Activated naive CD8-positive, alpha-beta T cell (primary cell): Measurements from ENCODE around the gene NCAPD2.
A peak's percentile ranks its signal among the peaks of the same experiment; 100 is the strongest.
"Not testable (repeated sequence)": the region's sequence is repeated elsewhere in the genome, so short reads cannot be mapped to it uniquely, and the experiment has no call there.

ENCODE experiments used
- H3K27ac Mint-ChIP-seq: one replicate; pipeline ENCODE4 v1.8.0; 2021; ENCODE audit warnings: mixed read lengths
- H3K27me3 Mint-ChIP-seq: one replicate; pipeline ENCODE4 v1.8.0; 2021; ENCODE audit warnings: mixed read lengths
- H3K36me3 Mint-ChIP-seq: one replicate; pipeline ENCODE4 v1.8.0; 2021; ENCODE audit warnings: mixed read lengths
- H3K4me1 Mint-ChIP-seq: one replicate; pipeline ENCODE4 v1.8.0; 2021; ENCODE audit warnings: low read depth, mixed read lengths
- H3K4me3 Mint-ChIP-seq: one replicate; pipeline ENCODE4 v1.8.0; 2021; ENCODE audit warnings: mild to moderate bottlenecking, mixed read lengths
- H3K9me3 Mint-ChIP-seq: one replicate; pipeline ENCODE4 v1.8.0; 2021; ENCODE audit warnings: low read depth, mixed read lengths

Gene NCAPD2

DNA sequence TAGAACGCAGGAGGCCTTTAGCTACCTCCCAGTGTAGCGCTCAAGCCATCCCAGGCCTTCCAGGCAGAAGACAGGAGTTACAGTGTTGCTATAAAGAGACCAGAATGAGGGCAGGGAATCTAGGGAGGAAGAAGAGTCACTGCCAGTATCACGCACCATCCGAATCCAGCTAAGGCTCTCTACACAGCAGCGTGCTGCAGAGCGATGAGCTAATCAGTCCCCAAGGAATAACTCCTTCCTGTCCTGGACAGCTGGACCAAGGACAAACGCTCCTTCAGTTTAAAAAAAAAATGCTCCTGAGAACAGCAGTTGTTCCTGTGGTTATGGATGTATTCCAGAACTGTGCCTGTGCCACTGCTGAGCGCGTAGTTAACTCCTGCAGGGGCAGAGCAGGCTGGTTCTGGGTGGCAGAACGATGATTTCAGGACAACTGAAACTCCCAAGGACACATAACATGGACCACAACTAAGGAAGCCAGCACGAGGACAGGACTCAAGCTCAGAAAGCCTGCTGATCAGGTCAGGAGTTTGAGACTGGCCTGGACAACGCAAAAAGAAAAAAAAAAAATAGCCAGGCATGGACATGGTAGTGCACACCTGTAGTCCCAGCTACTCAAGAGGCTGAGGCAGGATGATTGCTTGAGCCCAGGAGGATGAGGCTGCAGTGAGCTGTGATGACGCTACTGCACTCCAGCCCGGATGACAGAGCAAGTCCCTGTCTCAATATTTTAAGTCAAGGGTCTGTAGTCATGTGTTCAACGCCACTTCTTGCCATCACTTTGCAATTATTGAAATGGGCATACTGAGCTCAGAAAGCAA lies 59.4 kb downstream of the NCAPD2 start:
- Mint-ChIP-seq H3K27ac (no peak overlapping the region), H3K27me3 (no peaks in the 10 kb centered on the region), H3K9me3 (no peaks in the 10 kb centered on the region), H3K36me3 (no peaks in the 10 kb centered on the region), H3K4me1 (peaks cover 50% of the 10 kb centered on the region), H3K4me3 (peak overlapping the region; percentile 35)

DNA sequence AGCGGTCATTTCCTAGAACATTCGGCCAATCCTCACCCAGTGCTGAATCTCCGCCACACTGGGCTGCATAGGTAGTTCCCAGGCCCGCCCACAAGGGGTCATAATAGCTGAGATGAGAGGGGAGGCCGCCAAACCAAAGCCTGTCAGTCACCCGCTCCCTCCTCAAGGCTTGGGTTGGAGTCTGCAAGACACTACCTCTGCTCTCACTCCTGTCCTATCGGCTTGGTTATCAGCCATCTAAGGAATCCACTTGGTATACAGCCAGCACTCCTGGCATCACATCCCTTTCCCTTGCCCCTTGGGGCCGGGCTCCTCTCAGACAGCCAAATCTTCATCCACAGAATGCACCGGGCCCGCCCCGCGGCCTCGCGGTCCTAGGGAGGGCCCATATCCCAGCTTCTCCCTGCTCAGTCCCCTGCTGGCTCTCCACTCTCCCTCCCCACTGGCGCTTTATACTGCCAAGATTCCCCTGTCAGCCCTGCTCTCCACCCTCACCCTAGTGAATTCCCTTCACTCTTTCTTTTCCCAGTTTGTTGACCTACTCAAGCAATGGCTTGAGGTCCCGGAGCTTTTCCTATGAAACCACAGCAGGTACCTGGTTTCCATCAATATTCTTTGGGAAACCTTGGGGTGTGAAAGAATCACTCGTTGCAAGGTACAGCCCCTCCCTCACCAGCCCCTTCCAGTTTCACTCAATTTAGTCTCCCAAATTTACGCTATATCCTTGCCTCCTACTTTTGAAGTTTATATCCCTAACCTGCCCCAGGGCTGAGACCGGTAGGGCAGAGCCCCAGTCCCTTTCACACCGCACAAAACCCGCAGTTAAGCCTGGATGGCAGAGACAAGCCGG lies 60.5 kb downstream of the NCAPD2 start:
- H3K4me1 Mint-ChIP-seq, result peaks cover 49% of the 10 kb centered on the region
- H3K9me3 Mint-ChIP-seq, result no peaks in the 10 kb centered on the region
- H3K4me3 Mint-ChIP-seq, result peak overlapping the region; percentile 93
- no peaks in the 10 kb centered on the region for H3K27me3 Mint-ChIP-seq
- H3K36me3 Mint-ChIP-seq, result no peaks in the 10 kb centered on the region
- H3K27ac Mint-ChIP-seq, result peak overlapping the region; percentile 58

DNA sequence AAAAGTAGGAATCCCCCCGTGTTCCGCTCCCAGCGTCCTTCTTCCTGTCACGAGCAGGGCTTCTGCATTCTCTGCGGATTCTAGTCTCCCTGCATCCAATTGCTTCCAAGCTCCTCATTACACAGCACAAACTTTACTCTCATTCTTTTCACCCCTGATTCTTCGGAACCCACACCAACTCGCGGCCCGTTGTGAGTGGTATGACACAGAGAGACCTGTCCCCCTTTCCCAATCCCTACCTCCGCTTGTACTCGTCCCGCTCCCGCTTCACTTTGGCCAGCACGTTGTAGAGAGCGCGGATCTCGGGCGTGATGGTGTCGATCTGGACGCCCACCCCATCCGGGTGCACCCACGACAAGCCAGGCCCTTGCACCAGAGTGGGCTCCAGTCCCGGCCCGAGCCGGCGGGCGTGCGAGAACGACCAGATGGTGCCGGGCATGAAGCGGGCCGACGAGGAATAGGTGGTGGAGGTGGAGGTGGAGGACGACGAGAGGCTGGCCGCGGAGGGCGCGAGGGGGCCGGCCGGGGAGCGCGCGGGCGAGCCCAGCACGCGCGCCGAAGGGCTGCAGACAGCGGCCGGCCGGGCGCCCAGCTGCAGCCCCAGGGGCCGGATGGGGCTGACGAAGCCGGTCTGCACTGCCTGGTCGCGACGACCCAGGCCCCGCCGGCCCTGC lies 61.3 kb downstream of the NCAPD2 start:
- peaks cover 53% of the 10 kb centered on the region for H3K4me1 Mint-ChIP-seq
- no peaks in the 10 kb centered on the region for H3K9me3 Mint-ChIP-seq
- H3K27me3 Mint-ChIP-seq, result no peaks in the 10 kb centered on the region
- no peaks in the 10 kb centered on the region for H3K36me3 Mint-ChIP-seq
- H3K27ac Mint-ChIP-seq, result peak overlapping the region; percentile 62
- peak overlapping the region; percentile 93 for H3K4me3 Mint-ChIP-seq

DNA sequence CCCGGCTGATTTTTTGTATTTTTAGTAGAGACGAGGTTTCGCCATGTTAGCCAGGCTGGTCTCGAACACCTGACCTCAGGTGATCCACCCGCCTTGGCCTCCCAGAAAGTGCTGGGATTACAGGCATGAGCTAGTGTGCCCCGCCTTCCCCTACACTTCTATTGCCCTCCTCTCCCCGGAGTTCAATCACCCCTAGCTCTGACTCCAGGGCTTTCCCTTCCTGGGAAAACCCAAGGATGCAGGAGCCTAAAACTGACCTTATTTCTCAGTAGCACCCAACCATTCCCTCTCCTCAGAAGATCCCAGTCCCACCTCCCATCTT lies 62.6 kb downstream of the NCAPD2 start:
- H3K4me1 Mint-ChIP-seq, result peaks cover 49% of the 10 kb centered on the region
- peak overlapping the region; percentile 90 for H3K4me3 Mint-ChIP-seq
- not testable (repeated sequence) for H3K9me3 Mint-ChIP-seq, H3K36me3 Mint-ChIP-seq, H3K27me3 Mint-ChIP-seq
- H3K27ac Mint-ChIP-seq, result peak overlapping the region; percentile 28

DNA sequence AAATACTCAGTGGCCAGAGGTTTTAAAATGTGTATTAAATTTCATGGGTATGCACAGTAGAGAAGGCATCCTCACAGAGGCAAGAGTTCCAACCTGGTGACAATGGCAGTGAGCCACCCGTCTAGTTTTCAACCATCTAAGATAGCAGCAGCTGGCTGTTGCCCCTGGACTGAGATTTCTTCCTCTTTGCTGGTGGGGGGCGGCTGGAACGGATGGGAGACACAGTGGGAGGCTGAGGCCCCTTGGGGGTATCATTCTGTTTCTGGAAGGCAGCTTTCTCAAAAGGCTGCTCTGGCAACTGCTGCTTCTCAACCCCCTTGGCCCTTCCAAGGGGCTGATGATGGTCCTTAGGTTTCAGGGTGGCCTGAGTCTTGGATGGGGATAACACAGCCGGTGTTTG lies 63.0 kb downstream of the NCAPD2 start:
- Mint-ChIP-seq H3K36me3 (no peaks in the 10 kb centered on the region), H3K27ac (peak overlapping the region; percentile 28), H3K27me3 (no peaks in the 10 kb centered on the region), H3K4me1 (peaks cover 48% of the 10 kb centered on the region), H3K9me3 (no peaks in the 10 kb centered on the region), H3K4me3 (peak overlapping the region; percentile 90)

DNA sequence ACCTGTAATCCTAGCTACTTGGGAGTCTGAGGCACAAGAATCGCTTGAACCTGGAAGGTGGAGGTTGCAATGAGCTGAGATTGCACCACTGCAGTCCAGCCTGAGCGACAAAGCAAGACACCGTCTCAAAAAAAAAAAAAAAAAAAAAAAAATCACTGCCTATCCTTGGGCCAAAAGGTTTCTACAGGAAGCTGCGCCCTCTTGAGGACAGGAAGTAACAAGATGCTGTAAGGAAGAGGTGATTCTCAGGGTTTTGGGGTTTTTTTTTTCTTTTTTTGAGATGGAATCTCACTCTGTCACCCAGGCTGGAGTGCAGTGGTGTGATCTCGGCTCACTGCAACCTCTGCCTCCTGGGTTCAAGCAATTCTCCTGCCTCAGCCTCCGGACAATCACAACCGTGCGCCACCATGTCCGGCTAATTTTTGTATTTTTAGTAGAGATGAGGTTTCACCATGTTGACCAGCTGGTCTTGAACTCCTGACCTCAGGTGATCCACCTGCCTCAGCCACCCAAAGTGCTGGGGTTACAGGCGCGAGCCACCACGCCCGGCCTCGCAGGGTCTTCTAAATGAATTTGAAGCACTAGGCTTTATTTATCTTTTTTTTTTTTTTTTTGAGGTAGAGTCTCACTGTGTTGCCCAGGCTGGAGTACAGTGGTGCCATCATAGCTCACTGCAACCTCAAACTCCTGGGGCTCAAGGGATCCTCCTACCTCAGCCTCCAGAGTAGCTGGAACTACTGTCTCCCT lies 64.3 kb downstream of the NCAPD2 start:
- Mint-ChIP-seq H3K27ac (peak overlapping the region; percentile 54), H3K4me1 (peaks cover 40% of the 10 kb centered on the region)
- H3K27me3 Mint-ChIP-seq, H3K36me3 Mint-ChIP-seq, H3K9me3 Mint-ChIP-seq, H3K4me3 Mint-ChIP-seq: not testable (repeated sequence)

DNA sequence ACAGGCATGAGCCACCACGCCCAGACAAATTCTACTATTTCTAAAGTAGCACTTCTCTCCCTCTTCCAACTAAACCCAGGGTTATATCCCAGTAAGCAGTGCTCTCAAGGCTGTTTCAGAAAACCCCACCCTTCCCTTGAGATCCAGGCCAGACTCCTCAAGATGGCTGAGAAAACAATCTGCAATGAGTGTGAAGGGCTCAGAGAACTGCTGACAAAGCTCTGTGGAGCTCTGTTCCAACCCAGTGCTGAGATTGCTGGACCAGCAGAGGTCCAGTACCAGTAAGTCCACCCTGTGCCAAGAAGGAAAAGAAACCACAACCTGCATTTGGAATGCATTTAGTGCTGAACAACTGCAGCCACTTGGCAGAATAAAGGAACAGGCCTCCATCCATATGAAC lies 65.6 kb downstream of the NCAPD2 start:
- H3K9me3 Mint-ChIP-seq, result no peaks in the 10 kb centered on the region
- peaks cover 34% of the 10 kb centered on the region for H3K4me1 Mint-ChIP-seq
- H3K27ac Mint-ChIP-seq, result peak overlapping the region; percentile 46
- no peaks in the 10 kb centered on the region for H3K36me3 Mint-ChIP-seq
- no peaks in the 10 kb centered on the region for H3K27me3 Mint-ChIP-seq
- no peak overlapping the region for H3K4me3 Mint-ChIP-seq

DNA sequence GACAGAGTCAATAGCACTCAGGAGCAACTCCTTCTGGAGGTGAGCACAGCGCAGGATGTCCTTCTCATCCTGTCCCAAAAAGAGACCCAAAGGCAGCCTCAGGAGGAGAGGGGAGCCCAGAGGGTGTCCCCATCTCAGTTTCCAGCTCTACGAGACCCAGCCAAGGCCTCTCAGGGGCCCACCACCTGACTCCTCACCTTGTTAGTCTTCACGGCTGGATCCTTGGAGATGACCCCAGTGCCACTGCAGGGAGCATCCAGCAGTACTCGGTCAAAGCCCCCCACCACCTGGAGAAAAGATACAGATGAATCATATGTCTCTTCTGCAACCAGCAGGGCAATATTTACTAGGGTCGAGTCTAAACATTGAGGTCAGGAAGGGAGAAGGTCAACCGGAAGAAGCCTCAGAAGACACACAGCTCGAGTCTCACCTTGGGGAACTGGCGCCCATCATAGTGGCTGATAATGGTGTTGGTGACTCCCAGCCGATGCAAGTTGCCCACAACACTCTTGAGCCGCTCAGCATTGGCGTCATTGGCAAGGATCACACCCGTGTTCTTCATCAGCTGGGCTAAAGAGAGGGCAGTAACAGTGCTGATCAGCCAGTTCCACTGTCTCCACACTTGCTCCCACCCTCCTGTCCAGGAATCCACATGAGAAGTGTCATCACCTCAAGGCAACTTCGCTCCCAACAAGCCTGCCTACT lies 66.8 kb downstream of the NCAPD2 start:
- peaks cover 2% of the 10 kb centered on the region for H3K36me3 Mint-ChIP-seq
- H3K4me3 Mint-ChIP-seq, result no peak overlapping the region

DNA sequence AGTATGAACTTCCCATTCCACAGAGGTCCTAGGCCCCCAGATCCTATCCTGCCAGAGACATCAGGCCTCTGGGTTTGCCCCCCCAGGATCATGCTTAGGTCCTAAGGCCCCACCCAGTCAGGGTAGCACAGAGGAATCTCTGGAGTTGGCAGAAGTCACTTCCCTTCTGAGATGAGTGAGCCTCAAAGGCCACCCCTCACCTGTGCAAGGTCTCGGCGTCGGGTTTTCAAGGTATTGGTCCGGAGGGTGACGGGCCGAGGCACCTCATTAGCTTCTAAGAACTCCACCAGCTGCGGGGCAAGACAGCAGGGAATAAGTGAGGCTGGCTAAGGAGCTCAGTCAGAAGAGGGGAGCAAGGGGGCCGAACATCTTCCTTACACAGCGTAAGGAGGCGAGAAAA lies 69.0 kb downstream of the NCAPD2 start:
- Mint-ChIP-seq H3K4me1 (peaks cover 48% of the 10 kb centered on the region), H3K27ac (no peak overlapping the region), H3K27me3 (no peaks in the 10 kb centered on the region), H3K4me3 (no peak overlapping the region), H3K9me3 (no peaks in the 10 kb centered on the region), H3K36me3 (peaks cover 9% of the 10 kb centered on the region)

More for the DNA sequence above, 66.8 kb downstream of the NCAPD2 start:
- Mint-ChIP-seq H3K9me3 (no peaks in the 10 kb centered on the region), H3K27ac (no peak overlapping the region), H3K27me3 (no peaks in the 10 kb centered on the region), H3K4me1 (peaks cover 32% of the 10 kb centered on the region)

DNA sequence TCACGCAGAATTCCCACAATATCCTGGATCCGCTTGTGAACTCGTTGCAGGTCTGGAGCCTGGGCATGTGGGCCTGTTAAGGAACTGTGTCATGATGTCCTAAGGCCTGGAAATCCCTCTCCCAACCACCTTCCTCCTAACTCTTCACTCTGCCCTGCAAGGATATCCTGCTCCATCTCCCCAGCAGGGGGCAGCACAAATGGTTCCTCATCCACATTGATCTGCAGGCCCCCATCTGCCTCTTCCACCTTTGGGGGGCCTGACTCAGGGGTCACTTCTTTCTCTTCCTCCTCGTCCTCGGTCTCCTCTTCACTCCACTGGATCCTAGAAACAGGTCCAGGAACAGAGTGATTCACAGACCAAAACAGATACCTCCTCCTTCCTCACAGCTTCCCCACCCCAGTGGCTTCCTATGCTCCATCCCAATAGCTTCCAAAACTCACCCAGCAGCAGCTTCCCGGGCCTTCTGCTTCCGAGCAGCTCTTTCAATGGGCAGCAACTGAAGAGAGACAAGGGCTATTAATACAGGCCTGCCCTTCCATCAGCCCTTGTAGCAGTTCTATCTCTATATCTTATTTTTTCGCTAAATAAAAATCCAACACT lies 69.6 kb downstream of the NCAPD2 start:
- Mint-ChIP-seq H3K9me3 (no peaks in the 10 kb centered on the region), H3K27me3 (no peaks in the 10 kb centered on the region), H3K4me3 (peak overlapping the region; percentile 4), H3K4me1 (peaks cover 49% of the 10 kb centered on the region), H3K36me3 (peaks cover 11% of the 10 kb centered on the region), H3K27ac (peak overlapping the region; percentile 51)

DNA sequence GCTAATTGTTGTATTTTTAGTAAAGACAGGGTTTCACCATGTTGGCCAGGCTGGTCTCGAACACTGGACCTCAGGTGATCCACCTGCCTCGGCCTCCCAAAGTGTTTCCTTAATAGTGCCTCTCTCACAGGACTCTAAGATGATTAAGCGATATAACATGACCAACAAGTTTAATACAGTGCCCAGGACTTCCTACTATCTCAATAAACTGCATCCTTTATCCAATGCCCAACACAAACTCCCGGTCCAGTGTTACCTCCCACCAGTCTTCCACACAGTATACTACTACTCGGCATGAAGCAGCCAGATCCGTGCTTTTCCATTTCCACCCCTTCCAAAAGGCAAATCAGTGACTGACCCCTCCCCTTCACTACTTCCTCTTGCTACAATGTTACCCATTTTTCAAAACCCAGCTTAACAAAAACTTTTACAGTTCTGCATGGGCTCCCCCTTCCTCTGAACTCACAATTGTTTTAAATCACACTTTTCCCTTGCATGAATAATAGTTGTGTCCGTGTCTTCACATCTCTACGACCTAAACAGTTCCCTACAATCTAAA lies 73.3 kb downstream of the NCAPD2 start:
- no peaks in the 10 kb centered on the region for H3K9me3 Mint-ChIP-seq
- H3K4me1 Mint-ChIP-seq, result peaks cover 50% of the 10 kb centered on the region
- H3K36me3 Mint-ChIP-seq, result peaks cover 11% of the 10 kb centered on the region

DNA sequence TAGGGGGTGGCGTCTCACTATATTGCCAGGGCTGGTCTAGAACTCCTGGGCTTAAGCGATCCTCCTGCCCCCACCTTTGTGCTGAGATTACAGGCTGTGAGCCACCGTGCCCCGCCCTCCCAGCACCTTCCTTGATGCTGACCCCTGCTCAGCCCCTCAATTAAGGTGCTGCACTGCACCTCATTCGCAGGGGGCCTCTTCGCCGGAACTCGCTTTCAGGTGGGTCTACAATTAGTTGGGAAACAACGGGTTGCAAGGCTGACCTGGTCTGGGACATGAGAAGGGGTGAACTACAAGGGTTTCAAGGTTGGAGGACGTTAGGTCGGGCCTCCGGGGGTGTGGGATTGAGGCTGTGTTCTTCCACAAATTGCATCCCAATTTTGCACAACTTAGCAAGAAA lies 75.4 kb downstream of the NCAPD2 start:
- no peaks in the 10 kb centered on the region for H3K27me3 Mint-ChIP-seq
- no peaks in the 10 kb centered on the region for H3K9me3 Mint-ChIP-seq
- H3K27ac Mint-ChIP-seq, result no peak overlapping the region
- peaks cover 43% of the 10 kb centered on the region for H3K4me1 Mint-ChIP-seq
- H3K4me3 Mint-ChIP-seq, result peak overlapping the region; percentile 64
- peaks cover 14% of the 10 kb centered on the region for H3K36me3 Mint-ChIP-seq

More for the DNA sequence above, 73.3 kb downstream of the NCAPD2 start:
- Mint-ChIP-seq H3K27me3 (no peaks in the 10 kb centered on the region), H3K27ac (peak overlapping the region; percentile 100), H3K4me3 (peak overlapping the region; percentile 98)

DNA sequence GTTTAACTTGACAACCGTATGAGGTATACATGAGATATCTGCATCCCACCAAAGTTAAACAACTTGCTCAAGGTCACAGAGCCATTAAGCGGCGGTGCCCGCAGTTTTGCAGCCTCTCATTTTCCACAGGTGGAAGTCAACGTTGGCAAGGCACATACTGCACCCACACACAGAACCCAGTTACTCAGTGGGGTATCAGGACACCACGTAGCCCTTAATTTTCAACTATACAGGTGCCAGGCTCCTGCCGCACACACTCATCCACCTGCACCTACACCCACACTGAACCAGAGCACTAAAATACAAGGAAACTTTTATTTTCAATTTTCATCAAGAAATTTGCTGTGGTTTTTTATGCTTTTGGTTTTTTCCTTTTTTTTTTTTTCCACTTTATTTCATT lies 75.9 kb downstream of the NCAPD2 start:
- H3K4me1 Mint-ChIP-seq, result peaks cover 41% of the 10 kb centered on the region
- no peak overlapping the region for H3K27ac Mint-ChIP-seq
- H3K27me3 Mint-ChIP-seq, result no peaks in the 10 kb centered on the region
- peaks cover 12% of the 10 kb centered on the region for H3K36me3 Mint-ChIP-seq
- H3K9me3 Mint-ChIP-seq, result no peaks in the 10 kb centered on the region
- peak overlapping the region; percentile 64 for H3K4me3 Mint-ChIP-seq
